T-helper 9 cell (primary cell): ENCODE results near the gene ACP1.

Experiments
- DNase-seq: peaks from one replicate; pipeline ENCODE4 v3.0.0-alpha.2; 2020
- total RNA-seq, 2 donors: gene quantifications; one replicate each; lab custom pipeline; 2026; lab: John Stamatoyannopoulos, UW

Gene ACP1
- total RNA-seq: 61.3 to 88.7 reads per million in 2 donors

DNA sequence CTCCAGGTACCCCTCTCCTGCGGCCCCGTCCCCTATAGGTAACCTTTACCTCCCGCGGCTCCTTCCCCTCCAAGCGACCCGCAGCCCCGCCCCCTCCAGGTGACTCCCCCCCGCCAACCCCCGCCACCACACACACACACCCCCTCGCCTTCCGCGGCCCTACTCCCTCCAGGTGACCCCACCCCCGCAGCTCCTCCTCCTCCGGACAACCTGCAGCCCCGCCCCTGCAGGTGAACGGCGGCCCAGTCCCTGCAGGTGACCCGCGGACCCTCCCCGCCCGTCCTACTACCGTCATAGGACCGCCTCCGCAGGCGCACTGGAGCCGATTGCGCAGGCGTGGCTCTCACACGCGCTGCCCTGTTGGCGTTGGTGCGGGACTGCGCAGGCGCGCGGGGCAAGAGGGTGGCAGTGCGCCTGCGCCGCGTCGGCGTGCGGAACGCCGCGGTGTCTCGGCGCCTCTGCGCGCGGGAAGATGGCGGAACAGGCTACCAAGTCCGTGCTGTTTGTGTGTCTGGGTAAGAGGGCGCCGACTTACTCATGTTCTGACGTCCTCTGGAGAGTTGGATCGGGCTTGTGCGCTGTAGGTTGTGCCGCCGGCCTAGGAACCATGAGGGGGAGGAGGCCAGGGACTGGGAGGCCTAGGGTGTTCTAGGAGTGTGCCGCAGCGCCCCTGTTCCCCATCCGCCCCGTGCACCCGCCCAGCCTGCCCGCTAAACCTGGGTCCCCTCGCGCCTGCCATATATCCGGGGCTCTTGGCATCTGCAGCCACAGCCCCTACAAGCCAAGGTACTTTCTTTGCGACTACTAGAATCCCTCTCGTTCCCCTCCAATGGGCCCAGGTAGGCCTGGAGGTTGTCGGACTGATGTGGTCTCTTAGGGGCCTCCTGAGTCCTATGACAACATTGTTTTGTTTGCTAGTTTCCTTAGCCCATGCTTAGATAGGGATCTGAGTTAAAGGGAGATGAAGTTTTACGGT is at the start of gene ACP1:
TSS of gene ACP1 (plus strand) at position 455 of the 976 bp plus-strand sequence. CDS start at position 473, 18 bp downstream.
- DNase-seq: peak; percentile 93

DNA sequence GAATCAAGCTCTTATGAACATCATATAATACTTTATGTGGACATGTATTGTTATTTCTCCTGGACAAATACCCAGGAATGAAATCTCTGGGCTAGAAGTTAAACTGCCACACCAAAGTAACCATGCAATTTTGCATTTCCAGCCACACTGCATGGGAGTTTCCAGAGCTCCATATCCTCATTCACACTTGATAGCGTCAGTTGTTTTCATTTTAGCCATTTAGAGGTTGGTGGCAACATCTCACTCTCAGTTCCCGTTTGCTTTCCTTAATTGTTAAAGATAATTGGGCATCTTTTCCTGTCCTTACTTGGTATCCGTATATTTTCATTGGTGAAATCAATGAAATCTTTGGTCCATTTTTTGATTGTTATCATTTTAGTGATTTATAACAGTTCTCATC is 48.7 kb upstream of the ACP1 start:
- no peak for DNase-seq

DNA sequence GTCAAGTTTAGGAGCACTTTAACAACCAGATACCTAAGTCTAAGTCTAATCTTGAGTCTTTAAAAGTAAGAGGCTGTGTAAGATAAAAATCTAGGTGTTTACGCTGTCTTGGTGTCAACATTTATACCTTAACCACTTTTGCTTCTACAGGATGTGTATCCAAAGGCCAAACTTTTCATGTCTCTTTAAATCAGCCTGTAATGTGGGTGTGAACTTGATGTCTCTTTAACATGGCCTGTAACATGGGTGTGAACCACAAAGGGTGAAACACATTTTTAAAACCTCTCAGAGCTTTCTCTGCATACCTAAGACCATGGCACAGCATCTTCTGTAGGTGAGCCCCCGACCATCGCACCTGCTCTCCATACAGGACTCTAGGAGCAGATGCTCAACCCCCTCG is 41.3 kb upstream of the ACP1 start:
- DNase-seq: no peak

DNA sequence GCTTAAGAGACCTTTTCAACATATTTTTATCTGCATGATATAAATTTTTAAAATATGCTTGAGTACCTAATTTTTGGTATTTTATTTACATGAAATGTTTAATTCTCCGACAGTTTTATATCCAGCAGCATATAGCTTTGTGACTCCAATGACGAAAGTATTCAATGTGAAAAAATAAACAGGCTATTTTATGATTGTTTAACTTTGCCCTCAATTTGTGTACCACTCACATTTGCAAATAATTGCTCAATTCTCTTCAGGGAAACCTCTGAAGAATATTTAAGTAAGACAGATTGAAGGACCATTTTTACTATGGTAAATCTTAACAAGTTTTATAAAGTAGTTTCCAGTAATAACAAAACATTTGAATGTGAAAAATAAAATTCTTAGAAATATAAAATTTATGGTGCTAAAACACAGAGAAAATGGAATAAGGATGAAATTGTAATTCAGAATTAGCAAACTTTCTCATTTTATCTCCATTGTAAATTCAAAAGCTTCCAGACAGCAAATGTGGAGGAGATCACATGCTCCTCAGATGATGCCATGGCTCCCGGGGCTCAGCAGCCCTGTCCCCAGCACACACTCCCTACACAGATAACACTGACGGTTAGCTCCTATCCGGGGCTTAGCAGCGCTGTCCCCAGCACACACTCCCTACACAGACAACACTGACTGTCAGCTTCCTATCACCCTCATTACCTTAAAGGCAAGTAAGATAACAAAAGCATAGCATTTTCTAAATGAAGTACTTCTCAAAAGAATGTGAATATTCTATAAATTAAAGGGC is 40.6 kb upstream of the ACP1 start:
- no peak for DNase-seq

DNA sequence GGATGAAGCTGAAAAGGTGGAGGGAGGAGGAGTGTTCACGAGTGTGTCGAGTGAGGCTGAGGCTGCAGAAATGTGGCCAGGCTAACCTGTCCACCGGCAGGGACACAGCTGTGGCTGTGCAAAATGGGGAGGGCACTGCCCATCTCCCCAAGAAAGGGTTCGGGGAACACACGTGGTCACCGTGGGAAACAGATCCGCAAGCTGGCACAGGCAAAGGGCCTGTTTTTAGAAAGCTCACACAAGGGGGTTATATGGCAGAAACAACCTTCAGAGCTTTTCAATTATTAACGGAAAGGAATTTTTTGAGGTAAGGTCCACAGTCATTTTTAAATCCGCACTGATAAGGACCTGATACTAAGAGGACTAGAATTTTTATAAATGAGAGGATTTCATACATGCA is 36.6 kb upstream of the ACP1 start:
- DNase-seq: no peak

DNA sequence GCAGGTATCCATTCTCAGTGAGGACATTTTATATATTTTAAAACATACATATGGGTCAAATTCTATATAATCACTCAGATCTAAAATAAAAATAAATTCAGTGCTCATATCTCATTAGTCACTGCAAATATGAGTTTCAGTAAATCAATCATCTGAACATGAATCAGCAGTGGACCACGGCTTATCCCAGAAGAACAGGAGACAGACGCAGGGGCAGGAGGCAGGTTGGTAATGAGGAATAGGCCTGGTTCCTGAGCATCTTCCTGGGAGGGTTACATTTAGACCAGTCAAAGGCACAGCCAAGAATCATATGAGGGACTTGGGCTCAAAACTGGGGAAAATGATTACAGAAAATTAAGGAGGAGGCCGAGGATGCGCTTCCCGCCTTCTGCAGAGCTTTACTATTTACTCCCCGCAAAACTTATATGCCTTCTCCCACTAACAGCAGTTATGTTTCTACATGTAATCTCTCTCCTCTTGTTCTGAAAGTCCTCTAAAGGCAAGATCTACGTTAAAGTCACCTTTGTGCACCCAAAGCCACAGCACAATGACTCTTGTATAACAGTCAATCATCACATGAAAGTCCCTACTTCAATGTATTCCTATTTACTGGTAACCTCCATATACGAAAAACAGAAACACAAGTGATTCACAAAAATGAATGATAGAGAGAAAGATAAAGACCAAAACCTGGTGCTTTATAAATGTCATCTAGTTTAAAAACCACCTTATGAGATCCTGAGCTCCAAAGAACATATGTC is 36.0 kb upstream of the ACP1 start:
- DNase-seq: no peak

DNA sequence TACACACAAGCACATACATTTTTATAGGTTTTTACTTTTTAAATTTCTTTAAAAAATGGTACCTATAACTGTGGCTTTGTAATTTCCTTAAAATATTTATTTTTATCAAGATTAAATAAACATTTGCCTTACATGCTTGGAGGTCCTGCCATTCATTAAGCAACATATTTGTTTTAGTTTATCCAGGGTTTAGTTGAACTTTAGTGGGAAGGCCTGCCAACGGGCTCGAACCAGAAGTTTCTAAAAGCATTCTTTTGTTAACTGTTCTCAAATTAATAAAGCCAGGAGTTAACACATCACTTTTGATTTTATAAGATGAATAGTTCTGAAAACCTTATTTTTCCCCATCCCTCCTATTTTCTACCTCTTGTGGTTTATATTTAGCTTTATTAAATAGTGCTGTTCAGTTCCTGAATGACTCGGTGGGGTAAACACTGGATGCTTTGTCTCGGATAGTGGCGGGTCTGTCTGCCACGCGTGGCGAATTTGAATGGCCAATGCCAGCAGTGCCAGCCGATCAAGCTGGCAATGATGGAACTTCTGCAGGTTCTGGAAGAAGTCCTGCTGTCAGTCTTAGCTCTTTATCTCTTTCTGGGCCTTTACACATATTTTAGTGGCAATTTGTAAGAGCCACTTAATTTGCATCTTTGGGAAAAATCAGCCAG is 33.1 kb upstream of the ACP1 start:
- DNase-seq: no peak

DNA sequence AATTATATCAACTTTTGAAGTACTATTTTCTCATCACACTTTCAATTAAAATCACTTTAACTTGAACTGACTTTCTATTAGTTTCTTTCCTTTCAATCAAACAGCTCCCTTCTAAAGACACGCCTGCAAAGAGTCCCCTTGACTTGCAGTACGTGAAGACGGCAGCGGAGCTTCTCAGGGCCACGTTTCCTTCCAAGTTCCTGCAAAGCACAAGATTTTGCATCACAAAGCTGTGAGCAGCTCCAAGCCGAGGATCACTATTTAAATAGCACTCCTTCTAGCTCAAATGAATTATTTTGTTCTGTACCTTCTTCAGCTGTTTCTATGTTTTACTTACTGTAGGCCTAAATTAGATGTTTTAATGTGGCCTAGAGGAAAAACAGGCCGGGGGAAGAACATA is 31.7 kb upstream of the ACP1 start:
- no peak for DNase-seq

DNA sequence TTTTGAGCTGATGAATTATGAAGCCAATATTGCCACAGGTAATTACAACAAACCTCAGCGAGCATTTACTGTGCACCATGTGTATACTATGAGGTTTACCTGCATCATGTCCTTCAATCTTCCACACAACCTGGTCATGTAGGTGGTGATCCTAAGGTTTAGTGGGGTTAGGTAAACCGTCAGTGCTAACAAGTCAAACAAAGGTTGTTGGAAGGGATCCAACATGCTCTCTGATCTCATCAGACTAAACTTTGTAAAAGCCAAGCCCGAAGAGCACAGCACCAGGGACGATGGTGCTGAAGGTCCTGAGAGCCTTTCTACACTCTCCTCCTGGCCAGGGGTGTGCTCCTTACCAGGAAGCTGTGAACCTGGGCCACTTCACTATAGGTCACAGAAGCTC is 30.3 kb upstream of the ACP1 start:
- DNase-seq: no peak

DNA sequence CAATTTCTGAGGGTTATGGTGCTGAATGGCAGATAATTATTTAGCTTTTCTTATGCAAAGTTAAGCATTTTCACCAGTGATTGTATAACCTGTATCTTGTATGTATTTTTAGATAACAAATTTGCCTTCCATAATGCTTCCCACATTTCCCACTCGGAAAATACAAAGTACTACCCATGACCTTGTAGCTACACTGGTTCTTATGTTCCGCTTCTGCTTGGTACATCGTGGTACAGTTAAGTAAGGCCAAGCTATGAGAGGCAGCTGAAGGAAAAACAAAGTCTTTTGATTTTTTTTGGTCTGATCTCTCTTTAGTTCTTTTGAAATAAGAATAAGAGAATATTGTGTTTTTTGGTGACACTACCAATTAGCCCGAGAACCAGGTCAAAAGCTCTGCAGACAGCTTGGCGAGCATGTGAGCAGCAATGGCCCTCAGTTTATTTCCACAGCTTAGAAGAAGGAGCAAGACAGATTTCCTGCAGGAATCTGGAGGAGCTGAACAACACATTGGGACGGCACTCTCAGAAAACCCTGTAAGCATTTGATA is 27.7 kb upstream of the ACP1 start:
- no peak for DNase-seq

DNA sequence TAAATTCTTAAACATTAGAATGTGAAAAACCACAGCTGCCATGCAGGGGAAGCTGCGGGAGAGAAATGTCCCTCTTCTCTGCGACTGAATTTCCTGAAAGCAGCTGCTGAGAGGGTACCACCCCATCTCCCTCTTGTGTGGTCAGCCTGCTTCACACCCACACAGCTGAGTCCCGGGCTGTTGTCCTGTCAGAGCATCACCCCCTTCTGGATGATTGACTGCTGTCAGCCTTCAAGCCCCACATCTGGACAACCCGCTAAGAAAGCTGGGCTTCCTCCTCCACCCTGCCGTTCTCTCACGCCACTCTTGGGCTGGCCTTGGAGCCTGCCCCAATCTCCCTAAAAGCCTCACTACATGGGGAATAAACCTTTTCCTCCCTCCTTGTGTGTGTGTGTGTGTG is 26.9 kb upstream of the ACP1 start:
- DNase-seq: no peak

DNA sequence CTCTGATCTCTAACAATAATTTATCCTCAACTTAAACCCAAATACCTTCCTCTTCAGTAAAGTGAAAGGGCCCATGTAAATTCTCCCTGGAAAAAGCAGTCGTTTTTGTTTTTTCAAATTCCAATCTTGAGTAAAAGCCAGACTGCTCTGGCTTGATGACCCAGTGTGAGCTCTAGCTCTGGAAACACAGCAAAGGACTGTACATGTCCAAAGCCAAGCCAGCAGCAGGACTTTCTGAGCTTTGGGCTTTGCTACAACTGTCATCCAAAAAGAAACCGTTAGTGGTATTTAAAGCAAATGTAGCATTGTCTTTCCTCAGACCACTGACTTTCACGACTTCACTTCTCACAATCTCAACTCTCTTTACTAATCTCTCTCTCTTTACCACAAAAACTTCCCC is 26.3 kb upstream of the ACP1 start:
- DNase-seq: no peak

DNA sequence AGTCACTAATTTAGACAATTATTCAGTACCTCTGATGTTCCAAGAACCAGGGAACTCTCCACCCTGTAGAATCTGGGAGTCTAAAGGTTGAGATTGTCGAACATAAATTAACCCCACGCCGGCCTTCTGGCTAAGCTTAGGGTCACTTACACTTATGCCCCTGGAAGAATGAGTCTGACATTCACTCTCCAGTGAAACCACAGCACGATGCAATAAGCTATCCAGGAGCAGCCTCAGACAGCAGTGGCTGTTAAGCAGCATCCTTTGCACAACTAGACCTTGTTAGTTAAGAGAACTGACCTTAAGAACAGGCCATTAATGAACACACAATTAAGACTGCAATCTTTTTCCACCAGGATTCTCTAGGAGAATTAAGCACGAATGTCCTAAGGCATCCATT is 25.9 kb upstream of the ACP1 start:
- no peak for DNase-seq

DNA sequence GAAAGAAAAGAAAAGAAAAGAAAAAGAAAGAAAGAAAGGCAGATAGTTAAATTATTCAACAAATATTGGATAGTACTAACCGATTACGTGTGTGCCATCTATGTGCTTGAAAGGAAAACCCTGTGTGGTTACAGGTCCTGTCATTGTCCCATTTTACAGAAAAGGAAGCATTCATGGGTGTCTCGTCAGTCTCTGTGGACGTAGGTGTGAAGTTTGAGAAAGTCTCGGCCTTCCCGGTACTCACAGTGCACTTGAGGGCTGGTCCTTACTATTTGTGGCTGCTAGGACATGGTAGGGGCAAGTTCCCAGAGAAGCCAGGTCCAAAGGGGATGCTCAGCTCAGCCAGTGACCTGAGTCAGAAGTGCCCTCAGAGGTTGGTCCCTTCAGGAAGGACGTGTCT is 20.2 kb upstream of the ACP1 start:
- no peak for DNase-seq

DNA sequence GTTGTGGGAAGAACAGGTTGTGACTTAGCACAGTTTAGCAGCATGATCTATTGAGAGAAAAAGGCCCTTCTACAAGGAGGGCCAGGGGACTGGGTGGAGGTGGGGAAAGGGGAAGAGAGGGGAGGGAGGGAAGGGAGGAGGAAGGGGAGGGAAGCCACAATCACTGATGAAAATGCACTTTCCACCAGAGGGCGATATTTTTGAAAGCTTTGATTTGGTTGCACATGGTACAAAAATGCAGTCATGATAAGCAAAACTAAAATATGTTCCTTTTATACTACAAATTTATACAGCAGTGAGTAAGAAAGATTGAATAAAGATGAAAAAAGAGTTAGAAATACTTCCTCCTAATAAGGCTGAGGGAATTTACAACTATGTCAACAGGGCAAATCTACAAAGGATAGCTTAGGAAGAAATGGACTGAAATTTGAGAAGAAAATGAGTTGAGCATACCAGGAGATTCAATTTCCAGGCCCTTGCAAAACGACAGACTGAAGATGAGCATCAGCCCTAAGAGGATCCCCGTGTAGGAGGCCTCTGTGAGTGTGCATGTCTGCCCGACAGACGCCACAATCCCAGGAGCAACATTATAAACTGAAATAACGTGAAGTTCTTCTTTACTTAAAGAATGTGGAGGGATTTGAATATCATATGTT is 18.1 kb upstream of the ACP1 start:
- DNase-seq: no peak

DNA sequence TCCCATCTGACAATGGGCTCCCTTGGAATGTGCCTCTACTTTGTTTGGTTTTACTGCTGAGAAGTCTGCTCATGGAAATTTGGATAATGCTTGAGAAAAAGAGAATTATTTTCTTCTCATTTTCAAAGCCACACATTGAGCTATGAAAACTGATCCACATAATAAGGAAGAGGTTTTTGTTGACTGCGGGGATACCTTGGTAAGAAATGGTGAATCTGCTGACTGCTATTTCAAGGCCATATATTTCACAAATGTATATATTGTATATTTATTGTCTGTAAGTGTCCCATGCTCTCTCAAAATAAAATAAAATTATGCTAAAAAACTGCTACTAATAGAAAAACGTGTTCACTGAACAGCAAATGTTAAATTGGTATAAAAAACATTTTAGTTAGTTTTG is 16.0 kb upstream of the ACP1 start:
- no peak for DNase-seq

DNA sequence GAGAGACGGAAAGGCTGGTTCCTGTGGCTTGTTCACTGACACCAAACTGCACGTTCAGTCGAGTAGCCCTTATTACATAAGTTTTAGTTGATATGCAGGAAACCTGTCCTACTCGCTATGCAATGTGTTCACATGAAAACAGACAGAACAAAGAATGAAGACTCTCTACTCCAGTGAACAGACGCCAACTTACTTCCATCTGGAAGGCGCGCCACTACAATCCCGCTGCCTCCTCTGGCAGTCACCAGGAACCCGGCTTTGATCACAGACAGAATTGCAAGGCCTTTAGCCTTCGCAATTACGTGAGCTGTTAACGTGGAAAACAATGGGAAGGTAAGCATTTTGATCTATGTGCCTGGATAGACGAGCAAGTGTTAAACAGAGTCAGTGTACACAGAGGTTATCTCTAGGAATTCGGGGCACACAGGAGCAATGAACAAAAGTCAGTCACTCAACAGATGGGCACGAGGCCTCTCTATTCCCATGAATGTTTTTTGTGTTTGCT is 15.2 kb upstream of the ACP1 start:
- no peak for DNase-seq

DNA sequence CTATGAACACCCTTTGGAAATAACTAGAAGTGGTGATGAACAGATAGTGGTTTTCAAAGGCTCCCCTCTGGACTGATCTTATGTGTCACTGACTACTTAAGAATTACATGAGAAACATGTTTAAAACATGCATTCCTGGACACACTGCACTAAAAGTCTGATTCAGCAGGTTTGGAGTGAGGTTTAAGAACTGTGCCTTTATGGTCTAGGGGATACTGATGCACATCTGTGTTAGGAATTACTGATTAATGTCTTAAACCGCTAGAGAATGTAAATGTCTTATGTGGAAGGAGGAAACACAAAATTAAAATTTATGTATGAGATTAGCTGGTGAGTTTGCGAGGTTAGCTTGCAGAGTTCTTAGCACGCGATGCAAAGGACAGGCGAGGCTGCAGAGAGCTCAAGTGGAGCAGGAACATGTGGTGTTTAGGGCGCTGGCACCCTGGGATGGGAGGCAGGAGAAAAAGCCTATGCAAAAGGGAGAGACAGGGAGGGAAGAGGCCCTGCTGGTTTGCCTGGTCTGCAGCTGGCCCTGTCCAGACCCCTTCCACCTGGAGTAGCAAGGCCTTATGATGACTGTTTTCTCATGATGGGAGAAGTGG is 12.6 kb upstream of the ACP1 start:
- no peak for DNase-seq

DNA sequence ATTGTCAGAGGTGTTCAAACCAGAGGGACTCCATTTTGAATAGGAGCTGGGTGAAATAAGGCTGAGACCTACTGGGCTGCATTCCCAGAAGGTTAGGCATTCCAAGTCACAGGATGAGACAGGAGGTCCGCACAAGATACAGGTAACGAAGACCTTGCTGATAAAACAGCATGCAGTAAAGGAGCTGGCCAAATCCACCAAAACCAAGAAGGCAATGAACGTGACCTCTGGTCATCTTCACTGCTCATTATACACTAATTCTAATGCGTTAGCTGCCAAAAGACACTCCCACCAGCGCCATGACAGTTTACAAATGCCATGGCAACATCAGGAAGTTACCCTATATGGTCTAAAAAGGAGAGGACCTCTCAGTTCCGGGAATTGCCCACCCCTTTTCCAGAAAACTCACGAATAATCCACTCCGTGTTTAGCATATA is 11.5 kb upstream of the ACP1 start:
- DNase-seq: no peak

DNA sequence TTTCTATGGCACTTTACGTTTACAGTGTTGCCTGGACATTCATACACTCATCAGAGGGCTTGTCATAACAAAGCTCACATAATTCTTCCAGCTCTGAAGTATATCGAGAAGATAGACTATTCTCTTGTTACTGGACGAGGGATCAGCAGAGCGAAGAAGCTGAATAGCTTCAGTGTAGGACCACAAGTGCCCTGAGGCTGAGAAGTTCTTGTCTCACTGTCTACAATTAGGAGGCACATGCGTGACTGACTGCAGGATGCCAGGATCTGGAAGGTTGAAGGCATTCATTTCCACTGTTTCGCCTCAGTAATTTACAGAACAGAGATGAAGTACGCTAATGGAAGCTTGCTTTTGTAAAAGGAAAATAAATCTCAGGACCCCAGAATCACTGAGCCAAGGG is 10.5 kb upstream of the ACP1 start:
- DNase-seq: no peak

DNA sequence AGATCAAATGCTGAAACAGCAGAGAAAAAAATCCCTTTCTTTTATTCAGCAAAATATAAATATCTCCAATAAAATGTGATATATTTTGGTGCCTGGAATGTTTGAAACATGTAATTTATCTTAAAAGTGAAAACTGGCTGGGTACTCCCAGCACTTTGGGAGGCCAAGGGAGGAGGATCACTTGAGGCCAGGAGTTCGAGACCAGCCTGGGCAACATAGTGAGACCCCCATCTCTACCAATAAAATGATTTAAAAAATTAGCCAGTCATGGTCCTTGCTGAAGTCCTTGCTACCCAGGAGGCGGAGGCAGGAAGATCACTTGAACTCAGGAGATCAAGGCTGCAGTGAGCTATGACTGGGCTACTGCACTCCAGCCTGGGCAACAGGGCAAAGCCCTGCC is 9.6 kb upstream of the ACP1 start:
- no peak for DNase-seq
